ENCODE data around the gene CTXN1.

- TF ChIP-seq GATA2 (IDR thresholded peaks at IDR 0.05; ENCODE audit: low read depth, low read length) (no peak), GATA3 (IDR thresholded peaks at IDR 0.05; ENCODE audit: low read depth, low read length) (no peak)
Observed at GRCh38 chr19:7920519-7921301, 5.2 kb downstream of the CTXN1 start.
